Activated CD4-positive, CD25-positive, alpha-beta regulatory T cell treated with anti-CD3 and anti-CD28 coated beads, Interleukin-2, amount 50 U/mL, for 16 hours (primary cell): ENCODE data around the gene TRIM31.

ENCODE experiments used
- DNase-seq: peaks from one replicate; pipeline ENCODE4 v3.0.0-alpha.2; 2020; ENCODE audit warnings: low read depth, low spot score

Gene TRIM31

GRCh38 chr6:30087876-30088275, 25.0 kb downstream of the TRIM31 start:
- no peak for DNase-seq

- no peak for DNase-seq
These were observed 35.7 kb downstream of the TRIM31 start for GRCh38 chr6:30077218-30077617.

GRCh38 chr6:30075790-30076732, 36.8 kb downstream of the TRIM31 start:
- no peak for DNase-seq

GRCh38 chr6:30075094-30075789, 37.6 kb downstream of the TRIM31 start, which contains the start of gene RNF39:
TSS of gene RNF39 (minus strand) at chr6:30075769. CDS start at chr6:30075585, 184 bp downstream.
- no peak for DNase-seq

- DNase-seq: no peak
These were observed 38.4 kb downstream of the TRIM31 start for GRCh38 chr6:30074331-30075093.

GRCh38 chr6:30073489-30074235, 39.2 kb downstream of the TRIM31 start:
- no peak for DNase-seq

- DNase-seq: no peak
These were observed 41.0 kb downstream of the TRIM31 start for GRCh38 chr6:30071858-30072257.

GRCh38 chr6:30071081-30071818, 41.6 kb downstream of the TRIM31 start:
- no peak for DNase-seq

- DNase-seq: no peak
These were observed 45.3 kb downstream of the TRIM31 start for GRCh38 chr6:30067460-30068139.

GRCh38 chr6:30066577-30067459, 46.1 kb downstream of the TRIM31 start, which contains the start of gene PPP1R11:
TSS of gene PPP1R11 (plus strand) at chr6:30067198. CDS start at chr6:30067411, 213 bp downstream.
- DNase-seq: peak; percentile 98

- DNase-seq: no peak
These were observed 46.8 kb downstream of the TRIM31 start for GRCh38 chr6:30066082-30066481.

GRCh38 chr6:30063315-30063714, 49.6 kb downstream of the TRIM31 start:
- no peak for DNase-seq

GRCh38 chr6:30062471-30063178, 50.3 kb downstream of the TRIM31 start:
- DNase-seq: no peak

GRCh38 chr6:30061858-30062458, 50.9 kb downstream of the TRIM31 start:
- DNase-seq: no peak

- DNase-seq: peak; percentile 80
These were observed 51.6 kb downstream of the TRIM31 start, which contains the start of gene POLR1H for GRCh38 chr6:30061092-30061857. TSS of gene POLR1H (plus strand) at chr6:30061265. CDS start at chr6:30061525, 260 bp downstream.

GRCh38 chr6:30060606-30061091, 52.2 kb downstream of the TRIM31 start:
- no peak for DNase-seq

- DNase-seq: no peak
These were observed 57.4 kb downstream of the TRIM31 start for GRCh38 chr6:30055513-30055912.
